Right renal cortex interstitium (tissue), 3 donors: Measurements from ENCODE around the gene ANKRD23. TPM values are rescaled to one million over a fixed set of nuclear protein-coding genes. Genes with fewer than 3 reads are reported as not detected.

ENCODE experiments used
- DNase-seq, 3 donors: peaks; one replicate each; pipeline ENCODE4 v3.0.0-alpha.2; 2013; ENCODE audit warnings: low read depth in 3 of 3, low spot score in 2 of 3
- polyA plus RNA-seq, 3 donors: library from polyadenylated mRNA; unstranded; fragments of 120-200 nt; gene quantifications; one replicate each; pipeline ENCODE4 v1.2.1, GENCODE V29; 2013; ENCODE audit not compliant: insufficient read length in 3 of 3

The ANKRD23 gene
- polyA plus RNA-seq, 3 donors, result 2.4 to 2.9 (median 2.8) TPM

DNA sequence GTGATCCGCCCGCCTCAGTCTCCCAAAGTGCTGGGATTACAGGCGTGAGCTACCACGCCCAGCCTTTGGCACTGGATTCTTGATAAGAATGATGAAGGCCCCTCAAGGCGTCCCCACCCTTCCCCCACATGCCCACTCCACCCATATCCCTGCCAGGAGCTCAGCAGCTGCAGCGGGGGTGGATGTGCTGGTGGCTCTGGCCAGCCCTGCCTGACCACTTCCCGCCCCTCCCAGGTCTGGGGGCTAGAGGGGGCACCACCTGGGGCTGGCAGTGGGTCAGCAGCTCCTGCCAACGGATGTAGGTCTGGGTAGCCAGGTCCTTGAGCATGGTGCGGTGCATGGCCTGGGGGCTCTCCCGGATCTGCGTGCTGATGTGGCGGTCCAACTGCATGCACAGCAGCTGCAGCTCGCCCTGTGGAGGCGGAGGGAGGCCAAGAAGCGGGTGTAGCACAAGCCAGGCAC is 33.8 kb upstream of the ANKRD23 start:
- no peak for DNase-seq

- DNase-seq, result no peak
These were observed 33.2 kb upstream of the ANKRD23 start for GRCh38 chr2:96877042-96877451.

GRCh38 chr2:96876269-96877041 is 32.6 kb upstream of the ANKRD23 start:
- no peak for DNase-seq

DNA sequence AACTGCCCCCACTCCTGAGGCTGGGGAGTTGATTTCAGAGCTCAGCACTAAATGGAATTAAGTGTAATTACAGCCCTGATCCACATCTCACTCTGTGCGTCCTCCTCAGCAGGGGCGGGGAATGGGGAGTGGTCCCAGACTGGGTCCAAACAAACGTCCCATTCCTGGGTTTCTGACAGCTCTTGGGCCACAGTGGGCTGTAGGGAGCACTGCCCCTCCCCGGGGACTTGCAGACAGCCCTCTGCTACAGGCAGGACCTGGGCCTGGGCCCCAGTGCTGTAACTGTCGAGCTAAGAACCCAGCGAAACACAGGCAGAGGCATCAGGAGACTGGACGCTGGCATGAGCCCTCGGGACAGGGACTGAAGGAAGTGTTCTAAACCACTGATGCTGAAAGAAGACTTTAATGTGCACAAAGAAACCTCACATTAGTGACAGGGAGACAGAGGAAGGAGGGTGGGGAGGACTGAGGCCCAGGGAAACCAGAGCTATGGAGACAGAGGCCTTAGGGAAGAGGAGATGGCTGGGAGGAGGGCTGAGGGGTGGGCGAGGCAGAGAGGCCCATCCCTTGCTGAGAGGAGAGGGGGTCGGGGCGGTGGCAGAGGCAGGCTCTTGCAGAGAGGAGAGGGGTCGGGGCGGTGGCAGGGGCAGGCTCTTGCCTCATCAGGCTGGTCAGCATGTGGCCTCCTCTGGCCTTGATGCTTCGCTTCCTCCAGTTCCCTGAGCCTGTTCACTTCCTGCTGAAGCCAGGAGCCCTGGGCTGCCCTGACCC is 31.9 kb upstream of the ANKRD23 start:
- no peak for DNase-seq

- DNase-seq, result no peak
These were observed 30.5 kb upstream of the ANKRD23 start for GRCh38 chr2:96874198-96874831.

GRCh38 chr2:96873651-96874096 is 29.9 kb upstream of the ANKRD23 start:
- DNase-seq, result no peak

GRCh38 chr2:96872591-96873349 is 28.9 kb upstream of the ANKRD23 start:
- DNase-seq, result no peak

GRCh38 chr2:96870626-96871255 is 26.9 kb upstream of the ANKRD23 start:
- no peak for DNase-seq

DNA sequence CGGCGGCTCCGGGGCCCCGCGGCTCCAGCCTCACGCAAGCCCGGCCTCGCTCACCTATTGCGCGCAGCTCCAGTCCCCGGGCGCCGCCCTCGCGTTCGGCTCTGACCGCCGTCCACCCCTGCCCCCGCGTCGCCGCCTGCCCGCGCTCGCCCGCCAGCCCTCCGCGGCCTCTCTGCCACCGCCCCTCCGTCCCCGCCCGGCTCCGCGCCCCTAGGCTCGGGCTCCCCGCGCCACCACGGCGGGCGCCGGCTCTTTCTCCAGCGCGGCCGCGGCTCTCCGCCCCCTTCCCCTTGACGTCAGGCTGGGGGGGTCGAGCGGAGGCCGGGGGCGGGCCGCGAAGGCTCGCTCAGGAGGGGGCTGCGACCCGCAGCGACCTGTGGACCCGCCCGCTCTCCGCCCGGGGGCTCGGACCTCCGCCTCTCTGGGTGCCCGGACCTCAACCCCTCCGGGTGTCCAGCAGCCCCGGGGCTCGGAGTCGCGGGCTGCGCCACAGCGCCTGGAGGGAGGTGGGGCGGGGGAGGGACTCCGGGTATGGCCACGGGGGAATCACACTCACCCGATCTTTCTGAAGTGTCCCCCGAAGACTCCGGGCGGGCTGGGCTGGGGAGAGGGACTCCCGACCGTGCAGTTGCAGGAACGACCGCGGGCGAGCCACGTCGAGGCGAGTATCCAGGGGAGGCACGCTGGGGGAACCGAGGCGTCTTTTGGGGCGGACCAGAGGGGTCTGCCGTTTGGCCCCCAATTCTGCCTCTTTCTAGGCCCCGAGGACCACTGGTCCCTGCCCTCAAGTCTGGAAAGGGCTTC is 26.2 kb upstream of the ANKRD23 start, which contains the start of gene SEMA4C:
TSS of gene SEMA4C (minus strand) at position 259 of the 804 bp plus-strand sequence. CDS start 2,194 bp downstream, outside the sequence.
- no peak for DNase-seq

GRCh38 chr2:96869281-96869821 is 25.5 kb upstream of the ANKRD23 start:
- no peak for DNase-seq

DNA sequence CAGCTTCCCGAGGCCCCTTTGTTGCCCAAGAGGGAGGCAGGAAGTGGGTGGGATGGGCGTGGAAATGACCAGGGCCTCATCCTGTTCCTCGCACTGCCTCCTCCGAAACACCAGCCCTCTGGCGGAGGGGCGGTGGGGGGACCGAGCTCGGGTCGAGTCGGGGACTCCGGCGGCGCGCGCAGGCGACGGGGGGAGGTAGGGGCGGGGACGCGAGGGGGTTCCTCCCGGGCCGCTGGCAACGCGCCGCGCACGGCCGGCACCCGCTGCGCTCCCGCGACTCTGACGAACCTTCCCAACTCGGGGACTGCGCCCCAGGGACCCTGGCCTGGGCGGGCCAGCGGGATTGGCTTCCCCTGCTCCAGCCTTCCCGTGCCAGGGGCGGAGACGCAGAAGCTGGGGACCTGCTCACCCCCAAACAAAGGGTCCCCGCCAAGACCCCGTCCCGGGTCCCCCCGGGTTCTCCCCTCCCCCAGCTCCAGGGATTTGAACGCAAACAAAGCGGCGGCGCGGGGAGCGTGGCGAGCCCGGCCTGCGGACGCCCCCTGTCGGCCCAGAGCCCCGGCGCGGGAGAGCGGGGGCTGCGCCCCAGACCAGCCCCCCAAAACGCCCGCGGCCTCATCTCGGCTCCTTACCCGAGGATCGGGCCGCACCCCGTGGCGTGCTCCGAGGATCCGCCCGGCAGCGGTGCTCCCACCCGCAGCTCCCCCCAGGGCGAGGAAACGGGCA is 24.9 kb upstream of the ANKRD23 start:
- DNase-seq, result peak in 1 of 3 donors; percentile 81

- DNase-seq, result no peak
These were observed 24.1 kb upstream of the ANKRD23 start for GRCh38 chr2:96867756-96868554.

DNA sequence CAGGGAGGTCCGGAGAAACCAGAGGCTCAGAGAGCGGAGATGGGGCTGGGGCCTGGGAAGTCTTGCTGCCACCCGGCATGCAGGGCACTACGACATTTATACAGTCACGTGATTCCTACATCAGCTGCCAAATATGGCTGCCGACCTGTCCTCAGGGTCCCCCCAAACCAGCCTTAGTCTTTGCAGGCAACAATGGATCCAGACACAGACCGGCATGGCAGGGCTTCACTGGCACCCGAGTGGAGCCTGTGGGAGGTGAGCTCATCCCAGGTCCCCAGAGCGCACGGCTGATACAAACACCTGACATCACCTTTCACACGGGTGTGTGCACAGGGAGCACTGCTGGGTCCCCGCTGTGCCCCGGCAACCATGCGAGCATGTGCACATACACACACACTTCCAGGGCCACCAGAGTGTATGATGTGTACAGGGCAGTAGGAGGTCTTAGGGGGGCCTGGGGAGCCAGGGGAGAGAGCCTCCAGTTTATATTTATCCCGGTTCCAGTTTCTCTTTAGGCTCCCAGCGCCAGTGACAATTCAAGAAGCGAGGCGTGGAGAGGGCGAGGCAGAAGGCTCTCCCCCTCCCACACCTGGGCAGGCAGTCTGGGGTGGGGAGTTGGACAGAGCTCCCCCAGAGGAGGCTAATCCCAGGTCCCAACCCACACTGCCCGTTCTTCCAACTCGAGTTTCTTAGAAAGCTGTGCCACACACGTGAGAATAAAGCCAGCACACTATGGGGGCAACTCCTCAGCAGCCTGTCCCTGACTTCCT is 23.4 kb upstream of the ANKRD23 start:
- DNase-seq, result no peak

DNA sequence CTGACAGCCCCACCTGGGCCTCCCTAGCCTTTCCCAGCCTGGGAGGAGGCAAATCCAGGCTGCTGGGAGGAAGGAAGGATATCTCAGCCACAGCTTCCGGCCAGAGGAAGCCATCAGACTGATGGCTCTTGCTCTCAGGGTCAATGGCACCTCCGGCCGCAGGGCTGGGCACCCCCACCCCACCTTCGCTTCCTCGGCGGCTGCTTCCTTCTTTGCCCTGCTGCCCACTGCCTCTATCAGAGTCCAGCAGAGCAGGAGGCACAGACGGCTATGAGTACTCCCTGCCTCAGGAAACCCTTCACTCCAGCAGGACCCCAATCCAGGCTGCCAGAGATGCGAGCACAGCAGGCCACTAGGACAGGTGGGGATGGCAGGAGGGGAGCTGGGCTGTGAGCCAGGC is 22.8 kb upstream of the ANKRD23 start:
- no peak for DNase-seq

DNA sequence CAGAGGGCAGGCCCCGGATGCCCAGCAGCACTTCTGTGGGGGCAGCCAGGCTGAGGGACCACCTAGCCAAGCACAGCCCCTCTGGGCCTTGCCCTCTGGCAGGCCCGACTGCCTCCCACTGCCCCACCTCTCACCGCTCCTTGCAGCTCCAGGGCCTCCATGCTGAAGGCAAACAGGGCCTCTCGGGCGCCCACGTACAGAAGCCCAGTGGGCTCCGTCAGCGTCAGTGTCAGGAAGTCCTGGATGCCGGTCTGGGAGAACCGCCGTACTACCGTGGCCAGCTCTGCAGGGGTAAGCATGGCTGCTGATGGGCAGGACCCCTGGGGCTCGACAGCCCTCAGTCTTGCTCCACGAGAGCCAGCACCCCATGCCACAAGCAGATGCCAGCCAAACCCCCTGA is 22.3 kb upstream of the ANKRD23 start:
- DNase-seq, result no peak

GRCh38 chr2:96865654-96866053 is 21.8 kb upstream of the ANKRD23 start:
- no peak for DNase-seq
